GM18870 (cell line): Measurements from ENCODE around the gene PRMT2.

Experiments used
- ATAC-seq: cut with Tn5 transposase; IDR thresholded peaks from one replicate; pipeline ENCODE4 v1.9.1; 2021; ENCODE audit warnings: moderate library complexity; ENCODE audit not compliant: unreplicated experiment

Gene PRMT2

GRCh38 chr21:46639489-46640386 lies 4.3 kb downstream of the PRMT2 start:
- ATAC-seq: no peak

DNA sequence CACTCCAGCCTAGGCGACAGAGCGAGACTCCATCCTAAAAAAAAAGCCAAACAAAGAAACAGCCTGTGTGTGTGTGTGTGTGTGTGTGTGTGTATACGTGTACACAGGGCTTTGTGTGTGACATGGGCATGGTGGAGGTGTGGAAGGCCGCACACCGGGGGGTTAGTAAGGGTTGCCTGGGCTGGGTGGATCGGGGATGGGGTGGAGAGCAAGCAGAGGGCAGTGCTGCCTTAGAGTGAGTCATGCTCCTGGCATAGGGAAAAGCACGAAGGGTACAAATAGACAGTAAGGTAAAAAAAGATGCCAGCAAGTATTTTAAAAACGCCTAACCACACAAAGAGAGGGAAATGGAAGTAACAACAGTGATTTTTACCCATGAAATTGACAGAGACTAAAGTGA lies 6.2 kb downstream of the PRMT2 start:
- ATAC-seq: no peak

DNA sequence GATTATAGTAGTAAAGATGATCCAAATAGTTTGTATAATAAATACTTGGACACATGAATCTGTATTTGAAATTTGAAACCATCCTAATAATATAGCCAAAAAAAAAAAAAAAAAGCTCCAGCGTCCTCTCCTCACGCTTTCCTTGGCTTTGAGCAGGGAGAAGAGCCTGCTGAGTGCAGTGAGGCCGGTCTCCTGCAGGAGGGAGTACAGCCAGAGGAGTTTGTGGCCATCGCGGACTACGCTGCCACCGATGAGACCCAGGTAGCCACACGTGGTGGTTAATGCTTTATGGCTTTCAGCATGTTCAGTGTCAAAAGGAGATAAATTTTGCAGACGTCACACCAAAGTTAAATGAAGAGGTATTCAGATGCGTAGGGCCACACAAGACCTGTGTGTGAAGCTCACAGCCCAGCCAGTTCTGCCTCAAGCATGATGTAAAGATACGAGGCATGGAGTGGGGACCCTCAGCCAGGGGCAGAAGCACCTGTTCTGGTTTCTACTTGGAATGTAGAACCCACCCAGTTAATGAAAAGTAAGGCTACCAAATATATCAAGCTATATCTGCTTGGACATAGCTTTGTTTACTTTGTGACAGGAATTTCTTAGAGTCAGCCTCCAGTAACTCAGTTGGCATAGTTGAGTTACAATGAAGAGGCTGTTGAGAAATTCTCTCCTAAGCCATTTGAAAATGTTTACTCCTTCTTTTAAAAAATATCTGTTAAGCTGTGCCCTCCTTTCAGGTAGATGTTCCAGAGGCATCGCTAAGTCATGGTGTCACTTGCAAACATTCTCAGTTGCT lies 8.1 kb downstream of the PRMT2 start:
- ATAC-seq: no peak

GRCh38 chr21:46645840-46646239 lies 10.4 kb downstream of the PRMT2 start:
- ATAC-seq: no peak

GRCh38 chr21:46646541-46647154 lies 11.2 kb downstream of the PRMT2 start:
- ATAC-seq: no peak

GRCh38 chr21:46648539-46648938 lies 13.1 kb downstream of the PRMT2 start:
- ATAC-seq: no peak

- ATAC-seq: no peak
Observed at GRCh38 chr21:46649356-46649755, 13.9 kb downstream of the PRMT2 start.

DNA sequence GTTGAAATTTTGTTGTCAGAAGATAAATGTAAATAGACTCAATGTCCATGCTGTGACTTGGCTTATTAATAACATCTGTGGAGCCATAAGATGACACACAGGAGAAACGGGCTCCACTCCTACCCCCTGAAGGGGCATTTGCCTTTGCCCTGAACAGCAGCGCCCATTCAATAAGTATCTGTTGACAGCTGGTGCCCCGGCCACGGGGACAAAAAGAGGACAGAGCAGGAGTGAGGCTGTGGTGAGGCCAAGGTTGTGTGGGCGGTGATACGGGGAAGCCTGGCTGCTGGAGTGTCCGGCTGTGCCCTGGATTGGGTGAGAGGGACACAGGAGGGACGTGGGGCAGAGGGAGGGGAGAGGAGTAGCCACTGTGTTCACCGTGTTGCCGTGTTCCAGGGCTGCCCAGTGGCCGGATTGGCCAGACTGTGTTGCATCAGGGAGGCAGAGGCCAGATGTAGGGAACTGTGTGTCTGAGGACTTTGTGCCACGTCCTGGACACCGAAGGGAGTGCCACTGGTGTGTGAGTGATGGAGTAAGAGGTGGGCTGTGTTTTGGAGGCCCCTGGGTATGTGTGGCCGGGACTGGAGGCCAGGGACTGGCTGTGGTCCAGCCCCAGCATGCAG lies 15.1 kb downstream of the PRMT2 start:
- ATAC-seq: no peak

- no peak for ATAC-seq
Observed at GRCh38 chr21:46651121-46651520, 15.6 kb downstream of the PRMT2 start.

DNA sequence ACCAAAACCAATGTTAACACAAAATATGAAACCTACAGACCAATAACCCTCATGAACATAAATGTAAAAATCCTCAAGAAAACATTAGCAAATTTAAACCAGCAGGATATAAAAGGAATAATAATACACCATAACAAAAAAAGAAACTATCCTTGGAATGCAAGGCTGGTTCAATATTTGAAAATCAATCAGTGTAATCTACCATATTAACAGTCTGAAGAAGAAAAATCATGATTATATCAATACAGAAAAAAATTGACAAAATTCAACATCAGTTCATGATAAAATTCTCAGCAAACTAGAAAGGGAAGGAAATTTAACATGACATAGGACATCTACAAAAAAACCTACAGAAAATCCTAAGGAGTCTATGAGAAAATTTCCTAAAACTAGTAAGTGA lies 19.8 kb downstream of the PRMT2 start:
- ATAC-seq: no peak

DNA sequence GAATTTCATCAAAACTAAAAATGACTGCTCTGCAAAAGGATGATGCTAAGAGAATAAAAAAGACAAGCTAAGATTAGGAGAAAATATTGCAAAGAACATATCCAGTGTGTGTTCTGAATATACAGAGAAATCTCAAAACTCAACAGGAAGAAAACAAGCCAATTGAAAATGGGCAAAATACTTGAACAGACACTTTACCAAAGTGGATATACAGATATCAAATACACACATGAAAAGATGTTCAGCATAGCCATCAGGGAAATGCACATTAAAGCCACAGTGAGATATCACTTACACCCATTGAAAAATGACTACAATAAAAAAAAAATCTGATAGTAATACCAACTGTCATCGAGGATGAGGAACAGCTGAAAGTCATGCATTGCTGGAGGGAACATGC lies 21.3 kb downstream of the PRMT2 start:
- no peak for ATAC-seq

GRCh38 chr21:46660505-46660904 lies 25.0 kb downstream of the PRMT2 start:
- no peak for ATAC-seq

DNA sequence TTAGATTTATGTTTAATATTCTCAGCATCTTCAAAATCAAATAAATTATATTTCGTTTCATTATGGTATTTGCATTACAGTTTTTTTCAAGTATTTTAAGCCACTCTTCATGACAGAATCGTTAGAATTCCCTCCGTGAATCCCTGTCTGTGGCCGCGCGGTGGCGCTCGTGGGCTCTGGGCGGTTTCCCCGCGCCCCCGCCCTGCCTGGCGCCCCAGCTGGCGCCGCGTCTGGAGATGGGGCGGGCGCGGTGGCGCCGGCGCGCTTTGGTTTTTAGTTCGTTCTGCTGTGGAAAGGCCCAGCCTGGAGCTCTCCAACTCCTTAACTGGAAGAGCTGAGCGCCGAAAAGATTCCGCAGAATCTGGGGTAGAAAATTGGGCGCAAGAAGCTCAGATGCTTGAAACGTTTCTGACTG lies 25.7 kb downstream of the PRMT2 start:
- ATAC-seq: no peak

- ATAC-seq: no peak
Observed at GRCh38 chr21:46661642-46662366, 26.3 kb downstream of the PRMT2 start.

DNA sequence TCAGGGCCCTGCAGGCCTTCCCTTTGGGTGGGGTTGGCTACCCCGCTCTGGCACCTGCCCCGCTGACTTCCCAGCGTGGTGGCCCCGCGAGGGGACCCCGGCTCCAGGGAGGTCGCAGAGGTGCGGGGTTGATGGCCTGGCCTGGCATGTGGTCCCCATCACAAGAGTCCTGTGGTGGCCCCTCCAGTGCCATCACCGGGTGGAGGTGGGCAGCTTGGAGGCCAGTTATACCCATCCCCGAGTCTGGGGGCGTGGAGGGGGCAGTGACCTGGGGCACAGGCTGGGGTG lies 26.8 kb downstream of the PRMT2 start:
- no peak for ATAC-seq

- ATAC-seq: no peak
Observed at GRCh38 chr21:46662765-46663500, 27.5 kb downstream of the PRMT2 start.

GRCh38 chr21:46663754-46664153 lies 28.3 kb downstream of the PRMT2 start:
- no peak for ATAC-seq

DNA sequence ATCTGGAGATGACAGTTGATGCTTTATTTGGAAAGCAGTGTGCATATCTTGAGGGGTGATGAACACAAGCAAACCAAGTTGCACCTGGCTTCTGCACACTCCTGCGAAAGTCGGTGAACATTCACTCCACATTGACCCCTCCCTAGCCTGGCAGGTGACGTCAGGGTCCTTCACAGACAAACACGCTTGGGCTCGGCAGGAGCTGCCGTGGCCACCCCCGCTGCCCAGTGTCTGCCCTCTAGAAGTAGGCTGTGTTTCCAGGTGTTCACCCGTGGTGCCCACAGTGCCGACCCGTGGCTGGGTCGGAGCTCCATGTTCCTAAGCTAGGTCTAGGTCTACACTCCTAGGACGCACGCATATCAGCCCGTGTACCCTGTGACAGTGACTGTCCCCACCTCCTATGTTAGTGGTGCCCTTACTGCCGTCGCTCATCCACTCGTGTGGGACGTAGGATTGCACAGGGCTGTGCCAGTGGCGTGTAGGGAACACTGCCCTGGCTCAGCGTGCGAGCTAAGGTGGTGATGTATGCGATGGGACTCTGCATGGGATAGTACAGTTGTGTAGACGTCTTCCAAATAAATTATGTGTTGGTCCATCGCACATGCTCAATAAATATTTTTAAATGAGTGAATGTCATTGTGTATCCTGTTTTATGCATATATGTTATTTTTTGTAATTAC lies 29.0 kb downstream of the PRMT2 start:
- no peak for ATAC-seq

DNA sequence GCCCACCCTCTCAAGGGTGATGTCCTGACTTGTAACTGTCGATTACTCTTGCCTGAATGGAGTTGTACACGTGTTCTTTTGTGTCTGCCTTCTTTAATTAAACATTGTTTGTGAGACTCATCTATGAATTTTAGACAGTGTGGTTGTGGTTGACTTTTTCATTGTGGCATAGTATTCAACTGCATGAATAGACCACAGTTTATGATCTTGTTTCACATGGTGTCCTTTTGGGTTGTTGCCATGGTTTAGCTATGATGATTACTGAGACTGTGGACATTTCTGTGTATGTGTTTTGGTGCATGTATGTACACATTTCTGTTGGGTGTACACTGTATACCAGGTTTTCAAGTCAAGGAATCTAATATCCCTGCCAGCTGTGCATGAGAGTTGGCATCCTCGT lies 30.1 kb downstream of the PRMT2 start:
- no peak for ATAC-seq
